Lower leg skin (tissue), 3 donors: ENCODE data around the gene CASP10.

ENCODE experiments used
- CTCF ChIP-seq, 3 donors: fragments of 450-650 bp; IDR thresholded peaks; one replicate each; pipeline ENCODE4 v1.5.1; 2016; ENCODE audit warnings: antibody characterized with exemption in 3 of 3, mild to moderate bottlenecking in 3 of 3, moderate library complexity in 2 of 3
- POLR2A ChIP-seq, 2 donors: fragments of 450-650 bp; IDR thresholded peaks; one replicate each; pipeline ENCODE4 v1.6.1; 2016 to 2017; ENCODE audit warnings: antibody characterized with exemption in 2 of 2, mild to moderate bottlenecking in 1 of 2, moderate library complexity in 1 of 2

GRCh38 chr2:201176081-201176481 is 6.9 kb upstream of the CASP10 start:
- TF ChIP-seq CTCF (IDR thresholded peaks at IDR 0.05) (no peak), POLR2A (IDR thresholded peaks at IDR 0.05) (no peak)
